H1 (cell line): ENCODE results near the gene BRIX1. TPM values are rescaled to one million over a fixed set of nuclear protein-coding genes. Genes with fewer than 3 reads are reported as not detected.

Experiments used
- CHD2 ChIP-seq: IDR thresholded peaks from 2 replicates; pipeline ENCODE4 v1.6.1; 2012; ENCODE audit warnings: low read length, improper control_type of control experiment
- KDM4A ChIP-seq: IDR thresholded peaks from one replicate; pipeline ENCODE4 v1.7.1; 2012; ENCODE audit warnings: low read depth, mild to moderate bottlenecking, moderate library complexity, low read length, inconsistent platforms; ENCODE audit not compliant: severe bottlenecking
- SIRT6 ChIP-seq: IDR thresholded peaks from one replicate; pipeline ENCODE4 v1.7.1; 2012; ENCODE audit warnings: low read length, inconsistent platforms
- TAF7 ChIP-seq: optimal IDR thresholded peaks from 2 replicates; pipeline ENCODE3; 2011; ENCODE audit warnings: low read depth, mild to moderate bottlenecking, inconsistent platforms, low read length, moderate library complexity, borderline replicate concordance
- polyA plus RNA-seq, 7 experiments: library from polyadenylated mRNA; depleted of rRNA in 3 of 7; stranded (reverse) in 5 of 7; unstranded in 2 of 7; fragments of >200 nt in 5 of 7; fragments of 200-250 nt in 2 of 7; gene quantifications; 1 replicate in 5 of 7; 2 replicates in 1 of 7; 4 replicates in 1 of 7; pipeline versions ENCODE4 v1.2.1 to v1.2.3, GENCODE V29; 2011 to 2013; ENCODE audit warnings: missing spikeins in 2 of 7, mixed read lengths in 2 of 7
- total RNA-seq: library from RNA; stranded (reverse); fragmentation: NEBNext Ultra II Directional; extraction: Animal tissue kit (Norgen Biotek cat#: 25700); gene quantifications from 2 replicates; pipeline ENCODE4 v1.2.1, GENCODE V29; 2021

The BRIX1 gene
- total and polyA plus RNA-seq, 2 of the 8 experiments (the other 6 are each of a cell fraction or from before 2014, with no cell fraction given): 26.9 to 71.7 TPM

- TF ChIP-seq KDM4A (no peak), TAF7 (no peak), CHD2 (no peak), SIRT6 (no peak)
Observed at GRCh38 chr5:34881246-34881645, 34.3 kb upstream of the BRIX1 start (continued).
